GM23338 (cell line): ENCODE data around the gene MT1HL1. TPM values are rescaled to one million over a fixed set of nuclear protein-coding genes. Genes with fewer than 3 reads are reported as not detected.

ENCODE experiments used
- ATAC-seq: fragments of 200-7000 bp; cut with Tn5 transposase; 3 replicates; pipeline ENCODE4 v1.9.1; 2020
- DNase-seq: peaks from one replicate; pipeline ENCODE4 v3.0.0-alpha.2; 2015; ENCODE audit warnings: low spot score
- H2AFZ ChIP-seq: fragments of 200-600 bp; sonication (generic); 2 replicates; pipeline ENCODE4 v1.8.0; 2016; ENCODE audit warnings: antibody characterized with exemption, mild to moderate bottlenecking, moderate library complexity
- H3F3A ChIP-seq: fragments of 200-600 bp; sonication (generic); replicated peaks from 2 replicates; pipeline ENCODE4 v1.8.0; 2017; ENCODE audit warnings: antibody characterized with exemption, mixed run types, low read depth
- H3K27ac ChIP-seq: fragments of 200-600 bp; sonication (generic); 2 replicates; pipeline ENCODE4 v1.6.1; 2016; ENCODE audit warnings: low read depth
- H3K27me3 ChIP-seq: fragments of 200-600 bp; sonication (generic); 2 replicates; pipeline ENCODE4 v1.8.0; 2016; ENCODE audit warnings: mild to moderate bottlenecking, mixed run types, moderate library complexity; ENCODE audit not compliant: insufficient read depth
- H3K36me3 ChIP-seq: fragments of 200-600 bp; sonication (generic); 2 replicates; pipeline ENCODE4 v1.8.0; 2016; ENCODE audit warnings: mild to moderate bottlenecking; ENCODE audit not compliant: insufficient read depth
- H3K4me1 ChIP-seq: fragments of 200-600 bp; sonication (generic); 2 replicates; pipeline ENCODE4 v1.8.0; 2016; ENCODE audit warnings: mild to moderate bottlenecking, moderate library complexity; ENCODE audit not compliant: insufficient read depth
- H3K4me2 ChIP-seq: fragments of 200-600 bp; sonication (generic); 2 replicates; pipeline ENCODE4 v1.7.1; 2017; ENCODE audit warnings: mixed run types
- H3K4me3 ChIP-seq: fragments of 200-600 bp; sonication (generic); 2 replicates; pipeline ENCODE4 v1.6.1; 2016; ENCODE audit warnings: mixed run types
- H3K79me2 ChIP-seq: fragments of 200-600 bp; sonication (generic); replicated peaks from 2 replicates; pipeline ENCODE4 v1.8.0; 2017; ENCODE audit warnings: mild to moderate bottlenecking; ENCODE audit not compliant: insufficient read depth
- H3K9me2 ChIP-seq: fragments of 200-600 bp; sonication (generic); 2 replicates; pipeline ENCODE4 v1.8.0; 2017; ENCODE audit not compliant: insufficient read depth
- H4K20me1 ChIP-seq: fragments of 200-600 bp; sonication (generic); replicated peaks from 2 replicates; pipeline ENCODE4 v1.8.0; 2017; ENCODE audit warnings: mild to moderate bottlenecking; ENCODE audit not compliant: insufficient read depth
- H3K27ac Mint-ChIP-seq: 2 replicates; pipeline ENCODE4 v1.8.0; 2020; ENCODE audit warnings: inconsistent platforms, mild to moderate bottlenecking, moderate library complexity, mixed read lengths
- H3K27me3 Mint-ChIP-seq: 3 replicates; pipeline ENCODE4 v1.8.0; 2022; ENCODE audit warnings: low read depth, mild to moderate bottlenecking, moderate library complexity, mixed read lengths, inconsistent platforms; ENCODE audit not compliant: insufficient read depth, poor library complexity
- H3K36me3 Mint-ChIP-seq: 3 replicates; pipeline ENCODE4 v1.8.0; 2021; ENCODE audit warnings: low read depth, mild to moderate bottlenecking, inconsistent platforms, moderate library complexity, mixed read lengths
- H3K4me1 Mint-ChIP-seq: 3 replicates; pipeline ENCODE4 v1.8.0; 2020; ENCODE audit warnings: mild to moderate bottlenecking, inconsistent platforms, mixed read lengths
- H3K4me3 Mint-ChIP-seq: 3 replicates; pipeline ENCODE4 v1.8.0; 2021; ENCODE audit warnings: moderate library complexity, mild to moderate bottlenecking, inconsistent platforms, mixed read lengths
- H3K9me3 Mint-ChIP-seq: 3 replicates; pipeline ENCODE4 v1.8.0; 2020; ENCODE audit warnings: moderate library complexity, mild to moderate bottlenecking, inconsistent platforms, mixed read lengths
- CTCF ChIP-seq, 2 experiments: fragments of 200-600 bp in 1 of 2; sonication (generic) in 1 of 2; conservative IDR thresholded peaks; 2 replicates each; pipeline versions ENCODE4 v1.5.1 to v1.6.1; 2016 to 2017; ENCODE audit warnings: antibody characterized with exemption in 2 of 2, low read depth in 2 of 2, mild to moderate bottlenecking in 2 of 2, moderate library complexity in 1 of 2
- ZNF462 ChIP-seq: fragments of 250-450 bp; sonication (Bioruptor Pico); IDR thresholded peaks from 2 replicates; pipeline ENCODE4 v1.5.0; 2020; ENCODE audit warnings: mild to moderate bottlenecking, moderate library complexity
- polyA plus RNA-seq: library from polyadenylated mRNA; unstranded; fragments of >200 nt; fragmentation: Nextera tagmentation; extraction: Ambion mirVana; gene quantifications from 2 replicates; pipeline ENCODE4 v1.2.1, GENCODE V29; 2016
- total RNA-seq: library from RNA; depleted of rRNA; stranded (reverse); fragments of >200 nt; shearing (Covaris generic); gene quantifications from 2 replicates; pipeline ENCODE4 v1.2.3, GENCODE V29; 2014; rRNA removed

The MT1HL1 gene
- total and polyA plus RNA-seq, 2 experiments from 2014 or later: not detected

- Mint-ChIP-seq H3K27ac (no peak overlapping the region), H3K36me3 (peaks cover 6% of the 10 kb centered on the region), H3K4me1 (peaks cover 16% of the 10 kb centered on the region), H3K4me3 (no peak overlapping the region), H3K9me3 (peaks cover 14% of the 10 kb centered on the region), H3K27me3 (peaks cover 3% of the 10 kb centered on the region)
- H3K9me2 ChIP-seq: no peaks in the 10 kb centered on the region; the same call in 1 of the 2 replicates
- no peaks in the 10 kb centered on the region for H4K20me1 ChIP-seq
- H3K27me3 ChIP-seq: no peaks in the 10 kb centered on the region
- H3K4me1 ChIP-seq: peaks cover 11% of the 10 kb centered on the region
- no peak overlapping the region for H3K27ac ChIP-seq
- ATAC-seq: no peak
- peak overlapping the region; percentile 18; the same call in 1 of the 2 replicates for H2AFZ ChIP-seq
- no peak overlapping the region for H3K4me2 ChIP-seq
- H3K79me2 ChIP-seq: no peaks in the 10 kb centered on the region
- DNase-seq: no peak
- no peaks in the 10 kb centered on the region for H3F3A ChIP-seq
- H3K36me3 ChIP-seq: no peaks in the 10 kb centered on the region
- H3K4me3 ChIP-seq: no peak overlapping the region
- TF ChIP-seq CTCF (conservative IDR thresholded peaks at IDR 0.05; ENCODE audit: low read depth in 2 of 2) (peak in 1 of 2 experiments; percentile 13; a peak in 1 of 4 replicates), ZNF462 (CRISPR knock-in tag) (no peak)
These were observed 47.0 kb downstream of the MT1HL1 start for GRCh38 chr1:236957235-236957634.

Other genes with a start within 250 kb of the MT1HL1 start
- gene MTR, start 209.1 kb downstream of the MT1HL1 start, total RNA-seq: 20.0 and 20.4 TPM in 2 replicates
- 6.3 and 6.4 TPM in 2 replicates for gene MTR, start 209.1 kb downstream of the MT1HL1 start, polyA plus RNA-seq
- 6.7 and 10.0 TPM in 2 replicates for gene RYR2, start 37.7 kb upstream of the MT1HL1 start, total RNA-seq
- 1.7 and 8.9 TPM in 2 replicates for gene RYR2, start 37.7 kb upstream of the MT1HL1 start, polyA plus RNA-seq